Gastrocnemius medialis (tissue), 4 donors: ENCODE data around the gene BHLHE41. TPM values are rescaled to one million over a fixed set of nuclear protein-coding genes. Genes with fewer than 3 reads are reported as not detected.

ENCODE experiments used
- ATAC-seq, 2 donors: fragments of 150-250 bp; one replicate each; pipeline ENCODE4 v1.9.1; 2016
- DNase-seq, 2 donors: peaks; one replicate each; pipeline ENCODE4 v3.0.0-alpha.2; 2019
- H3K27ac ChIP-seq, 4 donors: fragments of 200-600 bp; sonication (generic); 1 replicate in 1 of 4; 2 replicates in 3 of 4; pipeline ENCODE4 v1.5.1; 2016 to 2018; ENCODE audit warnings: mild to moderate bottlenecking in 2 of 4, moderate library complexity in 1 of 4
- H3K27me3 ChIP-seq, 3 donors: fragments of 200-600 bp; sonication (generic) in 2 of 3; 1 replicate in 1 of 3; 2 replicates in 2 of 3; pipeline versions ENCODE4 v1.5.1 to v1.6.0; 2016 to 2019; ENCODE audit warnings: mild to moderate bottlenecking in 1 of 3, moderate library complexity in 1 of 3
- H3K36me3 ChIP-seq, 2 donors: fragments of 200-600 bp; sonication (generic) in 1 of 2; one replicate each; pipeline ENCODE4 v1.5.1; 2017 to 2018
- H3K4me1 ChIP-seq, 2 donors: fragments of 200-600 bp; sonication (generic) in 1 of 2; one replicate each; pipeline ENCODE4 v1.5.1; 2016 to 2017; ENCODE audit warnings: mild to moderate bottlenecking in 2 of 2
- H3K4me3 ChIP-seq, 4 donors: fragments of 200-600 bp; sonication (generic) in 3 of 4; 1 replicate in 1 of 4; 2 replicates in 3 of 4; pipeline ENCODE4 v1.5.1; 2016 to 2019; ENCODE audit warnings: mild to moderate bottlenecking in 2 of 4
- H3K9me3 ChIP-seq, 3 donors: fragments of 200-600 bp; sonication (generic) in 2 of 3; 1 replicate in 1 of 3; 2 replicates in 2 of 3; pipeline ENCODE4 v1.5.1; 2016 to 2019
- CTCF ChIP-seq, 5 experiments: fragments of 450-650 bp in 3 of 5; fragments of 200-600 bp in 2 of 5; sonication (generic) in 2 of 5; IDR thresholded peaks in 4 of 5; conservative IDR thresholded peaks in 1 of 5; 1 replicate in 4 of 5; 2 replicates in 1 of 5; pipeline ENCODE4 v1.5.1; 2016 to 2019; ENCODE audit warnings: antibody characterized with exemption in 5 of 5, mild to moderate bottlenecking in 3 of 5, moderate library complexity in 3 of 5
- POLR2A ChIP-seq, 2 donors: fragments of 450-650 bp; IDR thresholded peaks; one replicate each; pipeline ENCODE4 v1.6.1; 2017; ENCODE audit warnings: antibody characterized with exemption in 2 of 2, mild to moderate bottlenecking in 2 of 2, moderate library complexity in 2 of 2
- in situ Hi-C, 4 donors: fragments of 200-750 bp; cut with MboI; loops; one replicate each; pipeline versions ENCODE4 v1.15.0 to v1.8.0; 2017; ENCODE audit warnings: low sequenced_read_pairs in 4 of 4
- intact Hi-C: fragments of 100-400 bp; cut with DNase I; formaldehyde crosslinking; loops from one replicate; pipeline ENCODE4 v1.15.1; 2023; ENCODE audit warnings: low total_unique reads
- total RNA-seq, 4 donors: library from RNA; depleted of rRNA; stranded (reverse); fragments of >200 nt; gene quantifications; one replicate each; pipeline versions ENCODE4 v1.1.0 to v1.2.3, GENCODE V29; 2016

BHLHE41 gene
- total RNA-seq, 4 donors from 2014 or later, result 6.4 to 12.1 (median 9.5) TPM

GRCh38 chr12:26135571-26135970 is 10.7 kb upstream of the BHLHE41 start:
- ATAC-seq, result no peak
- H3K9me3 ChIP-seq, result no peaks in the 10 kb centered on the region
- no peak for DNase-seq
- intact Hi-C loops, result no loop called here
- H3K27ac ChIP-seq, result no peak overlapping the region
- TF ChIP-seq POLR2A (IDR thresholded peaks at IDR 0.05) (no peak), CTCF (IDR thresholded peaks at IDR 0.05 in 4 of 5, conservative IDR thresholded peaks at IDR 0.05 in 1 of 5) (no peak)
- H3K4me3 ChIP-seq, result no peak overlapping the region
- in situ Hi-C loops, result no loop called here
- no peaks in the 10 kb centered on the region for H3K36me3 ChIP-seq
- peaks cover 0 to 3% of the 10 kb centered on the region in 2 donors for H3K4me1 ChIP-seq
- no peaks in the 10 kb centered on the region for H3K27me3 ChIP-seq

- no peaks in the 10 kb centered on the region for H3K27me3 ChIP-seq
- TF ChIP-seq CTCF (IDR thresholded peaks at IDR 0.05 in 4 of 5, conservative IDR thresholded peaks at IDR 0.05 in 1 of 5) (no peak), POLR2A (IDR thresholded peaks at IDR 0.05) (no peak)
- H3K9me3 ChIP-seq, result no peaks in the 10 kb centered on the region
- peaks cover 0 to 3% of the 10 kb centered on the region in 2 donors for H3K4me1 ChIP-seq
- no peaks in the 10 kb centered on the region for H3K36me3 ChIP-seq
- in situ Hi-C loops (no loop called here), intact Hi-C loops (no loop called here)
- H3K27ac ChIP-seq, result no peak overlapping the region
- ATAC-seq, result no peak
- no peak overlapping the region for H3K4me3 ChIP-seq
- DNase-seq, result no peak
Measured at GRCh38 chr12:26135010-26135420, 10.2 kb upstream of the BHLHE41 start.

- DNase-seq (no peak), ATAC-seq (no peak)
- Histone ChIP-seq H3K27ac (no peak overlapping the region), H3K36me3 (no peaks in the 10 kb centered on the region), H3K4me1 (peaks cover 0 to 3% of the 10 kb centered on the region in 2 donors), H3K9me3 (no peaks in the 10 kb centered on the region), H3K27me3 (no peaks in the 10 kb centered on the region), H3K4me3 (no peak overlapping the region)
- in situ Hi-C loops, result no loop called here
- no peak for TF ChIP-seq CTCF (IDR thresholded peaks at IDR 0.05 in 4 of 5, conservative IDR thresholded peaks at IDR 0.05 in 1 of 5)
- no peak for TF ChIP-seq POLR2A (IDR thresholded peaks at IDR 0.05)
- intact Hi-C loops, result no loop called here
Measured at GRCh38 chr12:26134540-26134939, 9.7 kb upstream of the BHLHE41 start.

- intact Hi-C loops (no loop called here), in situ Hi-C loops (no loop called here)
- ATAC-seq (no peak), DNase-seq (no peak)
- no peak overlapping the region for H3K4me3 ChIP-seq
- H3K36me3 ChIP-seq, result no peaks in the 10 kb centered on the region
- no peaks in the 10 kb centered on the region for H3K27me3 ChIP-seq
- H3K27ac ChIP-seq, result no peak overlapping the region
- no peak for TF ChIP-seq CTCF (IDR thresholded peaks at IDR 0.05 in 4 of 5, conservative IDR thresholded peaks at IDR 0.05 in 1 of 5)
- TF ChIP-seq POLR2A (IDR thresholded peaks at IDR 0.05), result no peak
- peaks cover 0 to 3% of the 10 kb centered on the region in 2 donors for H3K4me1 ChIP-seq
- no peaks in the 10 kb centered on the region for H3K9me3 ChIP-seq
Measured at GRCh38 chr12:26133521-26133920, 8.7 kb upstream of the BHLHE41 start.

- no peak for ATAC-seq
- Histone ChIP-seq H3K4me1 (peaks cover 0 to 3% of the 10 kb centered on the region in 2 donors), H3K27me3 (no peaks in the 10 kb centered on the region), H3K36me3 (no peaks in the 10 kb centered on the region), H3K9me3 (no peaks in the 10 kb centered on the region), H3K27ac (no peak overlapping the region), H3K4me3 (no peak overlapping the region)
- no peak for TF ChIP-seq CTCF (IDR thresholded peaks at IDR 0.05 in 4 of 5, conservative IDR thresholded peaks at IDR 0.05 in 1 of 5)
- TF ChIP-seq POLR2A (IDR thresholded peaks at IDR 0.05), result no peak
- in situ Hi-C loops (no loop called here), intact Hi-C loops (no loop called here)
- DNase-seq, result no peak
Measured at GRCh38 chr12:26132866-26133265, 8.0 kb upstream of the BHLHE41 start.
